ENCODE results near the gene MYO5B.

GRCh38 chr18:50074404-50074803 lies 120.5 kb downstream of the MYO5B start:
- no peak for TF ChIP-seq POLR2A (IDR thresholded peaks at IDR 0.05; ENCODE audit: low read length)
- no peak for TF ChIP-seq GATA1 (IDR thresholded peaks at IDR 0.05; ENCODE audit: low read depth, low read length)

Data from erythroblast (primary cell).